MM.1S (cell line): ENCODE results near the gene ANXA2R.
A peak's percentile ranks its signal among the peaks of the same experiment; 100 is the strongest.

ENCODE experiments used
- DNase-seq: peaks from one replicate; pipeline ENCODE4 v3.0.0-alpha.2; 2015
- H2AFZ ChIP-seq: fragments of 300-600 bp; sonication (generic); 2 replicates; pipeline ENCODE4 v1.6.0; 2016; ENCODE audit warnings: antibody characterized with exemption, low read length
- H3F3A ChIP-seq: fragments of 300-600 bp; sonication (generic); 2 replicates; pipeline ENCODE4 v1.6.1; 2016; ENCODE audit warnings: mild to moderate bottlenecking, antibody characterized with exemption, low read length, moderate library complexity, mixed read lengths; ENCODE audit not compliant: insufficient read depth
- H3K27ac ChIP-seq: fragments of 300-600 bp; sonication (generic); 2 replicates; pipeline ENCODE4 v1.5.1; 2016; ENCODE audit warnings: mild to moderate bottlenecking, low read length
- H3K27me3 ChIP-seq: fragments of 300-600 bp; sonication (generic); replicated peaks from 2 replicates; pipeline ENCODE4 v1.6.0; 2016; ENCODE audit warnings: low read length; ENCODE audit not compliant: insufficient read depth
- H3K36me3 ChIP-seq: fragments of 300-600 bp; sonication (generic); replicated peaks from 2 replicates; pipeline ENCODE4 v1.6.1; 2016; ENCODE audit warnings: mild to moderate bottlenecking, low read length, mixed read lengths; ENCODE audit not compliant: insufficient read depth
- H3K4me1 ChIP-seq: fragments of 300-600 bp; sonication (generic); 2 replicates; pipeline ENCODE4 v1.6.1; 2016; ENCODE audit warnings: low read length, mixed read lengths
- H3K4me2 ChIP-seq: fragments of 300-600 bp; sonication (generic); 2 replicates; pipeline ENCODE4 v1.6.0; 2016; ENCODE audit warnings: low read depth, low read length
- H3K4me3 ChIP-seq: fragments of 300-600 bp; sonication (generic); 2 replicates; pipeline ENCODE4 v1.5.1; 2016; ENCODE audit warnings: low read length, mixed read lengths
- H3K79me2 ChIP-seq: fragments of 300-600 bp; sonication (generic); 2 replicates; pipeline ENCODE4 v1.6.1; 2016; ENCODE audit warnings: mixed run types, low read length, mixed read lengths
- H3K9ac ChIP-seq: fragments of 300-600 bp; sonication (generic); 2 replicates; pipeline ENCODE4 v1.6.1; 2016; ENCODE audit warnings: low read length, mixed read lengths
- H3K9me2 ChIP-seq: fragments of 300-600 bp; sonication (generic); replicated peaks from 2 replicates; pipeline ENCODE4 v1.6.1; 2016; ENCODE audit warnings: mild to moderate bottlenecking, low read length, mixed read lengths; ENCODE audit not compliant: insufficient read depth
- H3K9me3 ChIP-seq: fragments of 300-600 bp; sonication (generic); replicated peaks from 2 replicates; pipeline ENCODE4 v1.6.1; 2016; ENCODE audit warnings: mild to moderate bottlenecking, low read length, mixed read lengths; ENCODE audit not compliant: insufficient read depth
- H4K20me1 ChIP-seq: fragments of 300-600 bp; sonication (generic); 2 replicates; pipeline ENCODE4 v1.6.1; 2016; ENCODE audit warnings: mild to moderate bottlenecking, low read length, moderate library complexity, mixed read lengths; ENCODE audit not compliant: insufficient read depth
- EZH2 ChIP-seq: fragments of 300-600 bp; sonication (generic); optimal IDR thresholded peaks from 2 replicates; pipeline ENCODE3; 2017; ENCODE audit warnings: low read depth, mild to moderate bottlenecking, antibody characterized with exemption, low read length, mixed read lengths
- EZH2phosphoT487 ChIP-seq: fragments of 300-600 bp; sonication (generic); IDR thresholded peaks from 2 replicates; pipeline ENCODE4 v1.6.1; 2018; ENCODE audit warnings: antibody characterized with exemption, low read length
- TF ChIP-seq, protein P1 (sequence below): fragments of 300-600 bp; sonication (generic); IDR thresholded peaks from 2 replicates; pipeline ENCODE4 v1.5.1; 2016; ENCODE audit warnings: antibody characterized with exemption, low read length, mixed read lengths

The ANXA2R gene

DNA sequence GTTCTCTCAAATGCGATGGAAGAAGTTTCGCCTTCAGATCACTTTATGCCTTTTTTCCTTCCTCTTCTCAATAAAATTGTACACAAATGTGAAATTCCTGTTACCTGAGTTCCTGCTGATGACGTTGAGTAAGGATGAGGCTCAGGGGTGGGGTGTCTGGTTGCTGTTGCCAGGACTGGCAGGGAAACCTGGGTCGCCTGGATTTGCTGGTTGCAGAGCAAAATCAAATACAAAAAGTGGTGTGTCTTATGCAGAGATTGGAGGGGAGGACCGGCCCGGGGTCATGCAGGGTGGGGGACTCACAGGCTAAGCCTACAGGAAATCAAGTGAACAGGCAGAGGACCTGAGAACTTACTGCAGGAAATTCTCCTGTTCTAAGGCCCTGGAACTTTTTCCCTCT, 39.2 kb downstream of the ANXA2R start:
- Histone ChIP-seq H3K36me3 (no peaks in the 10 kb centered on the region), H3K4me2 (no peak overlapping the region), H3K9me2 (no peaks in the 10 kb centered on the region), H3K9ac (no peak overlapping the region), H3K9me3 (no peaks in the 10 kb centered on the region), H3K27ac (no peak overlapping the region), H3K4me3 (no peak overlapping the region), H2AFZ (no peak overlapping the region), H3F3A (no peaks in the 10 kb centered on the region), H4K20me1 (no peaks in the 10 kb centered on the region), H3K27me3 (0 out of 2 replicates have a peak, but pooled peaks cover 3% of the 10 kb centered on the region), H3K79me2 (no peaks in the 10 kb centered on the region), H3K4me1 (no peaks in the 10 kb centered on the region)
- DNase-seq: no peak
- TF ChIP-seq, protein P1, sequence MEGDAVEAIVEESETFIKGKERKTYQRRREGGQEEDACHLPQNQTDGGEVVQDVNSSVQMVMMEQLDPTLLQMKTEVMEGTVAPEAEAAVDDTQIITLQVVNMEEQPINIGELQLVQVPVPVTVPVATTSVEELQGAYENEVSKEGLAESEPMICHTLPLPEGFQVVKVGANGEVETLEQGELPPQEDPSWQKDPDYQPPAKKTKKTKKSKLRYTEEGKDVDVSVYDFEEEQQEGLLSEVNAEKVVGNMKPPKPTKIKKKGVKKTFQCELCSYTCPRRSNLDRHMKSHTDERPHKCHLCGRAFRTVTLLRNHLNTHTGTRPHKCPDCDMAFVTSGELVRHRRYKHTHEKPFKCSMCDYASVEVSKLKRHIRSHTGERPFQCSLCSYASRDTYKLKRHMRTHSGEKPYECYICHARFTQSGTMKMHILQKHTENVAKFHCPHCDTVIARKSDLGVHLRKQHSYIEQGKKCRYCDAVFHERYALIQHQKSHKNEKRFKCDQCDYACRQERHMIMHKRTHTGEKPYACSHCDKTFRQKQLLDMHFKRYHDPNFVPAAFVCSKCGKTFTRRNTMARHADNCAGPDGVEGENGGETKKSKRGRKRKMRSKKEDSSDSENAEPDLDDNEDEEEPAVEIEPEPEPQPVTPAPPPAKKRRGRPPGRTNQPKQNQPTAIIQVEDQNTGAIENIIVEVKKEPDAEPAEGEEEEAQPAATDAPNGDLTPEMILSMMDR: no peak
- TF ChIP-seq EZH2phosphoT487 (no peak), EZH2 (no peak)

DNA sequence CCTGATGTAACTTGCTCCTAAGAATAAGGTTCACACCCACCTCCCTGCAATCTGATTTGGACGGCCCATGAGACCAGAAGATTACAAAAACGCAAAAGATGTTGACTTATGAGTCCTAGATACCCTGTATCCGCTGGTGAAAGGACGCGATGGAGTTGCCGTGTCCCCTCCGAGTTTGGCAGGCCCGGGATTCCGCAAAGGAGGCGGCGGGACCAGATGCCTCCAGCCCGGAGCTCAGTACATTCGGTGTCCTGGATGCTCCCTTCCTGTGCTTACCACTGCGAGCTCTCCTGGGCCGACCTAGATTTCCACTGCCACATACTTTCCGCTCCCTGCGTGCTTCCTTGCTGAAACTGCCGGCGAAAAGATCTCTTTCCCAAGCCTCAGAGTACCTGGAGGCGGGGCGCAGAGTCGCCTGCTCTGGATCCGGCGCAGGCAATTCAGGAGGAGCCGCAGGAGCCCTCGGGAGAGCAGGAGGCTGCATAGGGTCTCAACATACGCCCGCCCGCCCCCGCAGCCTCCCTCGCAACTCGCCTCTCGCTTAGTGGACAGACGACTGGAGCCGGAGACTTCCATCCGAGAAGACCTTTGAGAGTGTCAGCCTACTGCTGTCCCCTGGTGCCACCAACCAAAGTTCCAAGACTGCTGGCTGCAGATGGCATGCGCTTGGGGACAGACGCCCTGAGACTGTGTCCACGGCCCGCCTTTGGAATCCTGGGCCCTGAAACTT, 39.8 kb downstream of the ANXA2R start:
- Histone ChIP-seq H4K20me1 (no peaks in the 10 kb centered on the region), H3K27ac (no peak overlapping the region), H3K79me2 (no peaks in the 10 kb centered on the region), H2AFZ (no peak overlapping the region), H3K9ac (no peak overlapping the region), H3F3A (no peaks in the 10 kb centered on the region), H3K4me2 (no peak overlapping the region), H3K4me3 (no peak overlapping the region), H3K9me3 (no peaks in the 10 kb centered on the region), H3K4me1 (0 out of 2 replicates have a peak, but pooled peaks cover 2% of the 10 kb centered on the region), H3K9me2 (no peaks in the 10 kb centered on the region), H3K36me3 (no peaks in the 10 kb centered on the region), H3K27me3 (0 out of 2 replicates have a peak, but pooled peaks cover 3% of the 10 kb centered on the region)
- TF ChIP-seq EZH2phosphoT487 (no peak), EZH2 (no peak)
- TF ChIP-seq, protein P1: no peak
- no peak for DNase-seq

DNA sequence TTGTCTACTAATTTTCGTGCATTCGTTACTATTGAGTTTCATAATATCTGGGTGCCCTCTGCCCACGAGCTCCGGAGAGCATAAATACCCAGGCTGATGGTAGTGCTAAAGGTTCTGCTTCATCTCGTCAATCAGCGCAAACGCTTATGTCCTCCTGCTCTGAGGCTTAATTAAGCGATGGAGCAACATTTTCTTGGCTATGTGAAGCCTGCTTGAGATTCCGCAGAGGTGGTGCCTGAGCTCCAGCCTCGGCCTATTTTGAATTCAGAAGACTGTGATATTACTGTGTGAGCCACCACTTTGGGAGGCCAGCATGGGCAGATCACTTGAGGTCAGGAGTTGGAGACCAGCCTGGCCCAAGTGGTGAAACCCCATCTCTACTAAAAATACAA, 44.8 kb downstream of the ANXA2R start:
- H3K27me3 ChIP-seq: no peaks in the 10 kb centered on the region
- no peak overlapping the region; the same call in 1 of the 2 replicates for H3K27ac ChIP-seq
- H3K9ac ChIP-seq: no peak overlapping the region
- peak overlapping the region; percentile 62 for H3K4me2 ChIP-seq
- peaks cover 14% of the 10 kb centered on the region for H3K4me1 ChIP-seq
- H3F3A ChIP-seq: peaks cover 37% of the 10 kb centered on the region
- DNase-seq: no peak
- H3K9me2 ChIP-seq: no peaks in the 10 kb centered on the region
- TF ChIP-seq EZH2phosphoT487 (no peak), EZH2 (no peak)
- TF ChIP-seq, protein P1: no peak
- H3K9me3 ChIP-seq: no peaks in the 10 kb centered on the region
- no peaks in the 10 kb centered on the region for H3K36me3 ChIP-seq
- peak overlapping the region; percentile 78 for H3K4me3 ChIP-seq
- H4K20me1 ChIP-seq: no peaks in the 10 kb centered on the region
- peak overlapping the region; percentile 14; the same call in 1 of the 2 replicates for H2AFZ ChIP-seq
- peaks cover 8% of the 10 kb centered on the region; the same call in 1 of the 2 replicates for H3K79me2 ChIP-seq
